ENCODE results near the gene APOBEC3A. TPM values are rescaled to one million over a fixed set of nuclear protein-coding genes. Genes with fewer than 3 reads are reported as not detected.
"Not testable (repeated sequence)": the region's sequence is repeated elsewhere in the genome, so short reads cannot be mapped to it uniquely, and the experiment has no call there.

The APOBEC3A gene
- total RNA-seq, 1 donor from 2014 or later: not detected

GRCh38 chr22:38941488-38941987, 15.9 kb upstream of the APOBEC3A start:
- intact Hi-C loops (cut with DNase I): no loop called here
- Histone ChIP-seq H3K9me3 (no peaks in the 10 kb centered on the region), H3K27ac (no peak overlapping the region), H3K4me1 (no peaks in the 10 kb centered on the region), H3K36me3 (no peaks in the 10 kb centered on the region), H3K27me3 (no peaks in the 10 kb centered on the region), H3K4me3 (no peak overlapping the region)
- DNase-seq (ENCODE audit: extremely low spot score in 2 of 2): no peak
- no peak for TF ChIP-seq POLR2AphosphoS5 (IDR thresholded peaks at IDR 0.05; ENCODE audit: insufficient read depth in 1 of 2, low read depth in 1 of 2)

GRCh38 chr22:38942702-38943101, 14.7 kb upstream of the APOBEC3A start:
- Histone ChIP-seq H3K27me3 (no peaks in the 10 kb centered on the region), H3K4me1 (no peaks in the 10 kb centered on the region), H3K4me3 (no peak overlapping the region), H3K27ac (no peak overlapping the region), H3K36me3 (no peaks in the 10 kb centered on the region), H3K9me3 (no peaks in the 10 kb centered on the region)
- no peak for DNase-seq (ENCODE audit: extremely low spot score in 2 of 2)
- intact Hi-C loops (cut with DNase I): no loop called here
- TF ChIP-seq, protein P1, sequence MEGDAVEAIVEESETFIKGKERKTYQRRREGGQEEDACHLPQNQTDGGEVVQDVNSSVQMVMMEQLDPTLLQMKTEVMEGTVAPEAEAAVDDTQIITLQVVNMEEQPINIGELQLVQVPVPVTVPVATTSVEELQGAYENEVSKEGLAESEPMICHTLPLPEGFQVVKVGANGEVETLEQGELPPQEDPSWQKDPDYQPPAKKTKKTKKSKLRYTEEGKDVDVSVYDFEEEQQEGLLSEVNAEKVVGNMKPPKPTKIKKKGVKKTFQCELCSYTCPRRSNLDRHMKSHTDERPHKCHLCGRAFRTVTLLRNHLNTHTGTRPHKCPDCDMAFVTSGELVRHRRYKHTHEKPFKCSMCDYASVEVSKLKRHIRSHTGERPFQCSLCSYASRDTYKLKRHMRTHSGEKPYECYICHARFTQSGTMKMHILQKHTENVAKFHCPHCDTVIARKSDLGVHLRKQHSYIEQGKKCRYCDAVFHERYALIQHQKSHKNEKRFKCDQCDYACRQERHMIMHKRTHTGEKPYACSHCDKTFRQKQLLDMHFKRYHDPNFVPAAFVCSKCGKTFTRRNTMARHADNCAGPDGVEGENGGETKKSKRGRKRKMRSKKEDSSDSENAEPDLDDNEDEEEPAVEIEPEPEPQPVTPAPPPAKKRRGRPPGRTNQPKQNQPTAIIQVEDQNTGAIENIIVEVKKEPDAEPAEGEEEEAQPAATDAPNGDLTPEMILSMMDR (IDR thresholded peaks at IDR 0.05): no peak
- no peak for TF ChIP-seq POLR2A (IDR thresholded peaks at IDR 0.05)
- no peak for TF ChIP-seq POLR2AphosphoS5 (IDR thresholded peaks at IDR 0.05; ENCODE audit: insufficient read depth in 1 of 2, low read depth in 1 of 2)

DNA sequence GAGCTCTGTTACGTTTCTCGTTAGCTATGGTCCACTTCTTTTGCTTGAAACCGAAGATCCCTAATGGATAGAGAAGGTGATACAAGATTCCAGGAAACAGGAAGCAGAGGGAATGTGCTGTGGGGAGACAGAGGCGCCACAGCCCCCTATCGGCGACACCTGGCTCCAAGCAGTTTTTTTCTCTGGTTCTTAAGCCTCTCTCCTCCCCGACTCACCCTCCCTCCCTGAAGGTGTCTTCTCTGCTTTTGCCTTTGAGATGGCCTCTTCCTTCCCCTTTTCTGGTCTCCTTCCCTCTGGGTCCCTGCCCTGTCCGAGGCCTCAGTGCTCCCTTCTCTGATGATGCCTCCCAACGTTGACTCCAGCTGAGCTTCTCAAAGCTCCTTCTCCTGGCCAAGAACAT, 14.2 kb upstream of the APOBEC3A start:
- Histone ChIP-seq H3K4me1 (no peaks in the 10 kb centered on the region), H3K27ac (no peak overlapping the region), H3K9me3 (no peaks in the 10 kb centered on the region), H3K36me3 (no peaks in the 10 kb centered on the region), H3K4me3 (no peak overlapping the region), H3K27me3 (no peaks in the 10 kb centered on the region)
- intact Hi-C loops (cut with DNase I): no loop called here
- no peak for DNase-seq (ENCODE audit: extremely low spot score in 2 of 2)
- TF ChIP-seq POLR2AphosphoS5 (IDR thresholded peaks at IDR 0.05; ENCODE audit: insufficient read depth in 1 of 2, low read depth in 1 of 2) (no peak), POLR2A (IDR thresholded peaks at IDR 0.05) (no peak)
- TF ChIP-seq, protein P1 (IDR thresholded peaks at IDR 0.05): no peak

- Histone ChIP-seq H3K36me3 (no peaks in the 10 kb centered on the region), H3K4me1 (no peaks in the 10 kb centered on the region), H3K27me3 (no peaks in the 10 kb centered on the region), H3K27ac (no peak overlapping the region), H3K9me3 (no peaks in the 10 kb centered on the region), H3K4me3 (no peak overlapping the region)
- DNase-seq (ENCODE audit: extremely low spot score in 2 of 2): no peak
- intact Hi-C loops (cut with DNase I): no loop called here
- TF ChIP-seq, protein P1 (IDR thresholded peaks at IDR 0.05): no peak
- no peak for TF ChIP-seq POLR2A (IDR thresholded peaks at IDR 0.05)
- TF ChIP-seq POLR2AphosphoS5 (IDR thresholded peaks at IDR 0.05; ENCODE audit: insufficient read depth in 1 of 2, low read depth in 1 of 2): no peak
Observed at GRCh38 chr22:38943882-38944281, 13.5 kb upstream of the APOBEC3A start.

DNA sequence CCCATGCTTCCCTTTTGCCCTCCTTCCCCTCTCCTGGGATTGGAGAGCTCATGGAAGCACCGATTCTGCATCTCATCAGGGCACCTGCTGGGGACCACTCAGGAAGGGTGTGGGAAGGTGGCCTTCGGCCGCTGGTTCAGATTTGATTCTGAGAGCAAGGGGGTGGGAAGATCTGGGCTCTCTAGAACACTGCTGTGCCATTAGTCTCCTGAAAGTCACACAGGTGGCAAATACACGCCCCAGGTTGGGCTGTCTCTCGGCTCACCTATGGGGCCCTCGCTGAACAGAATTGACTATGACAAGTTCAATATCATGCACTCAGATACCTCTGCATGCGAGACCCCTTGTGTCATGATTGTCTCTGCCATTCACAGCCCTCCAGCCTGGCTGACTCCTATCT, 12.8 kb upstream of the APOBEC3A start:
- H3K9me3 ChIP-seq: no peaks in the 10 kb centered on the region
- peak in 1 of 2 donors; percentile 74 for DNase-seq (ENCODE audit: extremely low spot score in 2 of 2)
- intact Hi-C loops (cut with DNase I): no loop called here
- H3K27me3 ChIP-seq: no peaks in the 10 kb centered on the region
- H3K27ac ChIP-seq: no peak overlapping the region
- H3K4me1 ChIP-seq: no peaks in the 10 kb centered on the region
- no peaks in the 10 kb centered on the region for H3K36me3 ChIP-seq
- no peak for TF ChIP-seq POLR2AphosphoS5 (IDR thresholded peaks at IDR 0.05; ENCODE audit: insufficient read depth in 1 of 2, low read depth in 1 of 2)
- TF ChIP-seq, protein P1 (IDR thresholded peaks at IDR 0.05): no peak
- H3K4me3 ChIP-seq: no peak overlapping the region

DNA sequence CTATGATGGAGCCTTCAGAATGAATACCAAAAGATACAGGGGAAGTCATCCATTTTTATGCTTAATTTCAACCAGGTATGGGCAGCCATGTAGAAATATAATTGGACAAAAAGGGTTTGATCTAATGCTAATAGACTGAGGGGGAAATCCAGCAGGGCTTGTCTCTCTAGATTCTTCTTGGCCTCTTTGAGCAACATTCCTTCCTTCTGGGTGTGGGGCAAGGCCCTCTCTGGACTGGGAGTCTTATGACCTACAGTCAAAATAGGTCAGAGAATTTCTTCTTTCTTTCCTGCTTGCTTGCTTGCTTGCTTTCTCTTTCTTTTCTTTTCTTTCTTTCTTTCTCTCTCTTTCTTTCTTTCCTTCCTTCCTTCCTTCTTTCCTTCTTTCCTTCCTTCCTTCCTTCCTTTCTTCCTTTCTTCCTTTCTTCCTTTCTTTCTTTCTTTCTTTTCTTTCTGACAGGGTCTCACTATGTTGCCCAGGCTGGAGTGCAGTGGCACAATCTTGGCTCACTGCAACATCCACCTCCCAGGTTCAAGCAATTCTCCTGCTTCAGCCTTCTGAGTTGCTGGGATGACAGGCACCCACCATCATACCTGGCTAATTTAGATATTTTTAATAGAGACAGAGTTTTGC, 11.6 kb upstream of the APOBEC3A start:
- H3K27ac ChIP-seq; intact Hi-C loops (cut with DNase I): not testable (repeated sequence)

More for the DNA sequence above, 11.6 kb upstream of the APOBEC3A start:
- H3K4me1 ChIP-seq; H3K4me3 ChIP-seq; H3K9me3 ChIP-seq; H3K36me3 ChIP-seq; H3K27me3 ChIP-seq; DNase-seq (ENCODE audit: extremely low spot score in 2 of 2): not testable (repeated sequence)

All from vagina (tissue), 2 donors.